ENCODE data around the gene LRRC8B. TPM values are rescaled to one million over a fixed set of nuclear protein-coding genes. Genes with fewer than 3 reads are reported as not detected.

LRRC8B gene
- total RNA-seq, 4 donors from 2014 or later, result 12.2 to 16.3 (median 13.8) TPM

DNA sequence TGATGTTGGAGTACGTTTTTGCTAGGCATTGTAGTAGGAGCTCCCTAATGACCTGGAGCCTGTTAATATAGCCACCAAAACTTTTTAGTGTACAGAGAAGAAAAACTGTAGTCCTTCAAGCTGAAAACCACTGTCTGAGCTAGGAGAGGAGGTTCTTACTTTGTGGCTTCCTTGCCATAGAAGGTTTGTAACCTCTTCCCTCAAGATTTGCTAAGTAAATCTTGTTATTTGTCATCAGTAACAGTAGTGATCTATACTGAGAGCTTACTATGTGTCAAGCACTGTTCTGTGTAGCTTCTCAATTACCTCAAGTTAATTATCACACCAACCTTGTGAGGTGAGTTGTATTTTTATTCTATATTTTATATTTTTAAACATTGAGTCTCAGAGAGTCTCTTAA is 87.1 kb downstream of the LRRC8B start:
- TF ChIP-seq, protein P1, sequence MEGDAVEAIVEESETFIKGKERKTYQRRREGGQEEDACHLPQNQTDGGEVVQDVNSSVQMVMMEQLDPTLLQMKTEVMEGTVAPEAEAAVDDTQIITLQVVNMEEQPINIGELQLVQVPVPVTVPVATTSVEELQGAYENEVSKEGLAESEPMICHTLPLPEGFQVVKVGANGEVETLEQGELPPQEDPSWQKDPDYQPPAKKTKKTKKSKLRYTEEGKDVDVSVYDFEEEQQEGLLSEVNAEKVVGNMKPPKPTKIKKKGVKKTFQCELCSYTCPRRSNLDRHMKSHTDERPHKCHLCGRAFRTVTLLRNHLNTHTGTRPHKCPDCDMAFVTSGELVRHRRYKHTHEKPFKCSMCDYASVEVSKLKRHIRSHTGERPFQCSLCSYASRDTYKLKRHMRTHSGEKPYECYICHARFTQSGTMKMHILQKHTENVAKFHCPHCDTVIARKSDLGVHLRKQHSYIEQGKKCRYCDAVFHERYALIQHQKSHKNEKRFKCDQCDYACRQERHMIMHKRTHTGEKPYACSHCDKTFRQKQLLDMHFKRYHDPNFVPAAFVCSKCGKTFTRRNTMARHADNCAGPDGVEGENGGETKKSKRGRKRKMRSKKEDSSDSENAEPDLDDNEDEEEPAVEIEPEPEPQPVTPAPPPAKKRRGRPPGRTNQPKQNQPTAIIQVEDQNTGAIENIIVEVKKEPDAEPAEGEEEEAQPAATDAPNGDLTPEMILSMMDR (IDR thresholded peaks at IDR 0.05; ENCODE audit: low read depth), result no peak

DNA sequence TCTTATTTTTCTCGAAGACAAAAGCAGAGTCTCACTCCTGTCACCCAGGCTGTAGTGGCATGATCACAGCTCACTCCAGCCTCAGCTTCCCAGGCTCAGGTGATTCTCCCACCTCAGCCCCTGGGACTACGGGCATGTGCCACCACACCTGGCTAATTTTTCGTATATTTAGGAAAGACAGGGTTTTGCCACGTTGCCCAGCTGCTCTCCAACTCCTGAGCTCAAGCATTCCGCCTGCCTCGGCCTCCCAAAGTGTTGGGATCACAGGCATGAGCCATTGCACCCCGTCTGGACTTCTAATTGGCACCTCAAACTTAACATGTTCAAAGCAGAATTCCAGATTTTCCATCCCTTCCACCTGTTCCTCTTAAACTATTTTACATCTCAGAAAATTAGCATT is 89.3 kb downstream of the LRRC8B start:
- TF ChIP-seq, protein P1 (IDR thresholded peaks at IDR 0.05; ENCODE audit: low read depth), result no peak

DNA sequence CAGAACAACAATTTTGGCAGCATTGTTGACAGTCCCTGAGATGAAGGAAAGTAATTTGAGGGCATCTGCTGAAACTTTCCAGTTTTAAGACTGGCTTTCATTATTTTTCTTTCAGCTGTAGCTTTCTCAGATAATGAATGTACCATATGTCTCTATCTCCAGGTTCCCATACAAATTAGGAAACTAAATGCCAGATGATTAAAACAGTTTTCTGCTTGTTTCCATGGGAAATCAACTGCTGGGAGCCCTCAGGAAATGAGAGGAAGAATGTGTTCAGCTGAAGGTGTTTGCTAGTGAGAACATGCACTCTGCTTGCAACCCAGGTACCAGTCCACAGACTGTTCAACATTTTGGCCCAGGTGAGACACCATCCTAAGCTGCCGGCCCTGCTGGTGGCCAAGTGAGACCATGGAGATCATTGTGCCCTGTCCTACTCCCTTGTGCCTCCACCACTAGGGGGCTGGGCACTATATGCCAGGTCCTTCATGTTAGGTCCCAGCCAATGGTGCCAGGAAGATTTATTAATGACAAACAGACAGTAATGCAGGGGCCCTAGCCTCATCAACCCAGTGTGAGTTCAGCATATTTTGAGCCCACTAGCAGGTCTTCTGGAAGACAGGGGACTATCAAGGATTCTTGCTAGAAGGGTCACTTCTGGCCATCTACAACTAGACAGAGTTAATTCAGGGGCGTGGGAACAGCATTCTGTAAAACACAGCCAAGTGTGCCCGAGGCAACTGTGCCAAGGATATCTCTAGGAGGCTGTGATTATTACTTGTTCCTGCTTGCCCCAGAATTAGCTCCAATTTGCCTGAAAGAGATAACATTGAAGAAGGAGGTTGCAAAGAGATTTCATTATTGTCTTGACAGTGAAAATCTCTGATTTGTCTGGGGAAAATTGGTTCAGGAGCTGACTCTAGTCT is 91.3 kb downstream of the LRRC8B start:
- TF ChIP-seq, protein P1 (IDR thresholded peaks at IDR 0.05; ENCODE audit: low read depth), result no peak

DNA sequence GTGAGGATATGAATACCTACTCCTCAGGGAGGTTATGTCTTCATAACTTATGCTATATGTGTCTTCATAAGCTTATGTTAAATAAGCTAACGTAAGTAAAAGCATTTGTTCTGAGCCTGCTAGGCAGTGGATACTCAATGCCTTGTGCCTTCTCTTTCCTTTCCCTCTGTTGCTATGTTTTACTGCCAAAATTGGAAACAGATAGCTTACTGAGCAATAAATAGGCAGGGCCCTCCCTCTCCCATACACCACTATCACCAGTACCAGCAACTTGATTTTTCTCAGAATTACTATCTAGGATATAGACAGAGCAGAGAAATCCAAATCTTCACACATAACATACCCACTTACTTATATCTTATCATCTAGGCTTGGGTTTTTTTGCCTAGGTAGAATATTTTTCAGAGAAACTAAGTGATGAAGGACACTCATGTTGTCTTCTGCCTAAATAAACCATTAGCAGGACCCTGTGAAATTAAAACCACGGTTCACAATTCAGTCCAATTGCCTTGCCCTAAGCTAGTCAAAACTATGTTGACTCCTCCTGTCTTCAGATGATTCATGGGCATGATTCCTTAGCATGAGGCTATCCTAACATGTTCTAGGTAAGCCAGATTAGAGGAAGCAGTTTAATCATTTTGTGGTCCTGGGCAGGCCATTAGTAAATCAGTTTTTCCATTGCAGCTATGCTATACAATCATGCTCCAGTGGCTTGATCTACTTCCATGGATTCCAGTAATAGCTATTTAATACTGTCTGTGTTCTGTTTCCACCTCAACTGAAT is 92.4 kb downstream of the LRRC8B start:
- TF ChIP-seq, protein P1 (IDR thresholded peaks at IDR 0.05; ENCODE audit: low read depth), result no peak

DNA sequence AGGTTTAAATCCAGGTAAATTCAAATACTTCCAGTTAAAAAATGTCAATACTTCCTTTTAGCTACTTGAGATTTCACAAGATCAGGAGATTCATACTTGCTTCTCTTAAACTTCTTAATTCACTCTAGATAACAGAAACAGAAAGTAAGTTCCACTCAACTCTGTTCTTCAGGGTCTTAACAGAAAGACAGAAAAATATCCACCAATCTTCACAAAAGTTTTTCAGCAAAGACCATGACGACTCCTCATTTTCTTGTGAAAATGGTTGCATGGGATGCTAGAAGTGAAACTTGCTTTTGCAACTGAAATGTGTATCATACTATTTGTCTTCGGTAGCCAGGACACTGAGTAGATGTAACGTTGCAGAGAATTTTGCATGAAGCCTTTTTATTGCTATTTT is 96.0 kb downstream of the LRRC8B start:
- TF ChIP-seq, protein P1 (IDR thresholded peaks at IDR 0.05; ENCODE audit: low read depth), result no peak

DNA sequence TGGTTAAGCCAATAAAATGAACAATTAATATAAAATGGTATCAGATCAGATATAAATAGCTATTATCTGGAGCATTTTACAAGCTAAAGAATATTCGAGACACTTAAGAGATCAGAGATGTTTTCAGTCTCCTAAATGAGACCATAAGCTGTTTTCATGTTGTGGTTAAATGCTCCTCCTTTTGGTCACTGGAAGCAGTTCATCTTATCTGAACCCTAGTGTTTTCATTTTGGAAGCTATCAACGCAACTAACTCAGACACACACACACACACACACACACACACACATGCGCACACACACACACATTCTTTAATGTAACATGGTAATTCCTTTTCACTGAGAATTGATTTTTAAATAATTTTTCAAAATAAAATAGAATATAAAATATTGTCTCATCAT is 98.3 kb downstream of the LRRC8B start:
- TF ChIP-seq, protein P1 (IDR thresholded peaks at IDR 0.05; ENCODE audit: low read depth), result no peak

DNA sequence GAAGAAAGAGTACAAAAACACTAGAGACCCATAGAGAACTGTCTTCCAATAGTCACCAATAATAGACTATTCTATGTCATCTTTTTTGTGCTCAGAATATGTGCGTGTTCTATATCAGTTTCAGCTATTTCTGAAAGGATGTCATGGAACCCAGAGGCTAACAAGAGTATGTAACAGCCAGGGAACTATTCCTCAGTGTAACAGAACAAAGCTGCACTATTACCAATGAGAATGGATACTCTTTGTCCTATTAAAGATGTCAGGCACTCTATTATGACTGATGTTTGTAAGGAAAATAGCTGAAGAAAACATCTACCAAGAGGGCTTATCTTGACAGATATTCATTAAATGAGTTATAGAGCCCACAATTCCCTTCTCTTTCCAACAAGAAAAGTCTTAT is 99.7 kb downstream of the LRRC8B start:
- TF ChIP-seq, protein P1 (IDR thresholded peaks at IDR 0.05; ENCODE audit: low read depth), result no peak

Data from subcutaneous adipose tissue (tissue), 4 donors.